ENCODE results near the gene ZNF407.

ZNF407 gene

GRCh38 chr18:74832999-74833398 lies 235.3 kb downstream of the ZNF407 start:
- in situ Hi-C loops (cut with HindIII; ENCODE audit: low pct_ligation_motif_present, low pct_unique_long_range_greater_than_20kb, low sequenced_read_pairs): no loop called here
- no peak for DNase-seq

GRCh38 chr18:74834424-74835309 lies 237.0 kb downstream of the ZNF407 start:
- DNase-seq: no peak
- in situ Hi-C loops (cut with HindIII; ENCODE audit: low pct_ligation_motif_present, low pct_unique_long_range_greater_than_20kb, low sequenced_read_pairs): no loop called here

GRCh38 chr18:74836296-74837139 lies 238.8 kb downstream of the ZNF407 start:
- peak; percentile 32 for DNase-seq
- in situ Hi-C loops (cut with HindIII; ENCODE audit: low pct_ligation_motif_present, low pct_unique_long_range_greater_than_20kb, low sequenced_read_pairs): no loop called here

GRCh38 chr18:74840492-74841167 lies 243.0 kb downstream of the ZNF407 start:
- in situ Hi-C loops (cut with HindIII; ENCODE audit: low pct_ligation_motif_present, low pct_unique_long_range_greater_than_20kb, low sequenced_read_pairs): no loop called here
- no peak for DNase-seq

- in situ Hi-C loops (cut with HindIII; ENCODE audit: low pct_ligation_motif_present, low pct_unique_long_range_greater_than_20kb, low sequenced_read_pairs): no loop called here
- no peak for DNase-seq
Measured at GRCh38 chr18:74841248-74841647, 243.6 kb downstream of the ZNF407 start.

- no peak for DNase-seq
- in situ Hi-C loops (cut with HindIII; ENCODE audit: low pct_ligation_motif_present, low pct_unique_long_range_greater_than_20kb, low sequenced_read_pairs): no loop called here
Measured at GRCh38 chr18:74849301-74849700, 251.6 kb downstream of the ZNF407 start.

- no peak for DNase-seq
- in situ Hi-C loops (cut with HindIII; ENCODE audit: low pct_ligation_motif_present, low pct_unique_long_range_greater_than_20kb, low sequenced_read_pairs): no loop called here
Measured at GRCh38 chr18:74856434-74856833, 258.8 kb downstream of the ZNF407 start.

GRCh38 chr18:74856928-74857327 lies 259.3 kb downstream of the ZNF407 start:
- no peak for DNase-seq
- in situ Hi-C loops (cut with HindIII; ENCODE audit: low pct_ligation_motif_present, low pct_unique_long_range_greater_than_20kb, low sequenced_read_pairs): no loop called here

- in situ Hi-C loops (cut with HindIII; ENCODE audit: low pct_ligation_motif_present, low pct_unique_long_range_greater_than_20kb, low sequenced_read_pairs): no loop called here
Measured at GRCh38 chr18:74857901-74858300, 260.2 kb downstream of the ZNF407 start.

GRCh38 chr18:74861154-74861553 lies 263.5 kb downstream of the ZNF407 start:
- no peak for DNase-seq
- in situ Hi-C loops (cut with HindIII; ENCODE audit: low pct_ligation_motif_present, low pct_unique_long_range_greater_than_20kb, low sequenced_read_pairs): no loop called here

More at GRCh38 chr18:74857901-74858300, 260.2 kb downstream of the ZNF407 start:
- no peak for DNase-seq

- in situ Hi-C loops (cut with HindIII; ENCODE audit: low pct_ligation_motif_present, low pct_unique_long_range_greater_than_20kb, low sequenced_read_pairs): no loop called here
- no peak for DNase-seq
Measured at GRCh38 chr18:74862094-74862493, 264.4 kb downstream of the ZNF407 start.

- in situ Hi-C loops (cut with HindIII; ENCODE audit: low pct_ligation_motif_present, low pct_unique_long_range_greater_than_20kb, low sequenced_read_pairs): no loop called here
- DNase-seq: no peak
Measured at GRCh38 chr18:74866577-74866976, 268.9 kb downstream of the ZNF407 start.

GRCh38 chr18:74868461-74868860 lies 270.8 kb downstream of the ZNF407 start:
- DNase-seq: no peak

GRCh38 chr18:74869904-74870863 lies 272.5 kb downstream of the ZNF407 start:
- in situ Hi-C loops (cut with HindIII; ENCODE audit: low pct_ligation_motif_present, low pct_unique_long_range_greater_than_20kb, low sequenced_read_pairs): no loop called here
- DNase-seq: no peak

More at GRCh38 chr18:74868461-74868860, 270.8 kb downstream of the ZNF407 start:
- in situ Hi-C loops (cut with HindIII; ENCODE audit: low pct_ligation_motif_present, low pct_unique_long_range_greater_than_20kb, low sequenced_read_pairs): no loop called here

- DNase-seq: no peak
- in situ Hi-C loops (cut with HindIII; ENCODE audit: low pct_ligation_motif_present, low pct_unique_long_range_greater_than_20kb, low sequenced_read_pairs): no loop called here
Measured at GRCh38 chr18:74870950-74871349, 273.3 kb downstream of the ZNF407 start.

- DNase-seq: no peak
- in situ Hi-C loops (cut with HindIII; ENCODE audit: low pct_ligation_motif_present, low pct_unique_long_range_greater_than_20kb, low sequenced_read_pairs): no loop called here
Measured at GRCh38 chr18:74873629-74874028, 276.0 kb downstream of the ZNF407 start.

- in situ Hi-C loops (cut with HindIII; ENCODE audit: low pct_ligation_motif_present, low pct_unique_long_range_greater_than_20kb, low sequenced_read_pairs): no loop called here
- DNase-seq: no peak
Measured at GRCh38 chr18:74874351-74874750, 276.7 kb downstream of the ZNF407 start.
